ENCODE results near the gene TMPRSS2. TPM values are rescaled to one million over a fixed set of nuclear protein-coding genes. Genes with fewer than 3 reads are reported as not detected.

Gene TMPRSS2
- total RNA-seq, 1 donor, result not detected

- H3K4me3 ChIP-seq (ENCODE audit: low read length), result no peak overlapping the region
- H3K27me3 ChIP-seq (ENCODE audit: insufficient read depth, low read length), result no peaks in the 10 kb centered on the region
- no peaks in the 10 kb centered on the region for H3K4me1 ChIP-seq (ENCODE audit: insufficient read depth, low read length)
- H3K9me3 ChIP-seq (ENCODE audit: low read depth, low read length), result no peaks in the 10 kb centered on the region
Measured at GRCh38 chr21:41521489-41522027, 13.6 kb upstream of the TMPRSS2 start.

DNA sequence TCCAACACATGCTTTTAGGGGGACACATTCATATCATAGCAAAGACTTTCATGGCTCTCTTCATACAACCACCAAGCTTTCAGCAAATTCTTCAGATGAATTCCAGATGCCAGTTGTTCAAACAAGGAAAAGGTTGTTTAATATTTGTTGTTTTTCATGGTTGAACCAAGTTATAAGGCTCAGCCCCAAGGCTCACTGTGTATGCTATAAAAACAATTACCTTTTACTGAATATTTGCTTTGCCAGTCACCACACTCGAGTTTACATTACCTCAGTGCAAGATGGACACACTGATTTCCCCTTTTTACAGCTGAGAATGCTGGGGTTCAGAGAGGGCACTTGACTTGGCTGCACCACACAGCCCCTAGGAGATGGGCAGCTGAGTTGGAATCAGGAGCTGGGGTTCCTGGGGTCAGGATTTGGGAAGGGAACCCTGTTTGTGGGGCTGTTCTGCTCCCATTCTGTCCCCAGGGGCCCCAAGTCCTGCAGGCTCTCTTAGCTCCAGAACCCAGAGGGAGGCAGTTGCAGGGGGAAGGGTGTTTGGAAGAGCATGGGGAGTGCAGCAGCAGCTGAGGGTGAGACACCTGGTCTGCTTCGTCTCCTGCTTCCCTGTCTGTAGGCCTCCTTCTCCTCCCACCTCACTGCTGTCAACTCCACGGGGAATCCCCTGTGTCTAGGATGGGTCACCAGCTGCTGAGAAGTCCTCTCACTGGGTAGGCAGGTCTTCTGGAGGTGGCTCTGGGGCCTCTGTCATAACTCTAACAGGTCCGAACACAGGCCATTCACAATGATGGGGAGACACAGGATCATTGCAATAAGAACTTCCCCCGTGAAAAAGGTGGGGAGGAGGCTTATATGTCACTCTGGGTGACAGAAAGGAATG is 12.8 kb upstream of the TMPRSS2 start:
- Histone ChIP-seq H3K4me1 (ENCODE audit: insufficient read depth, low read length) (no peaks in the 10 kb centered on the region), H3K9me3 (ENCODE audit: low read depth, low read length) (no peaks in the 10 kb centered on the region), H3K27me3 (ENCODE audit: insufficient read depth, low read length) (no peaks in the 10 kb centered on the region), H3K4me3 (ENCODE audit: low read length) (no peak overlapping the region)

GRCh38 chr21:41519806-41520559 is 12.0 kb upstream of the TMPRSS2 start:
- Histone ChIP-seq H3K9me3 (ENCODE audit: low read depth, low read length) (no peaks in the 10 kb centered on the region), H3K4me1 (ENCODE audit: insufficient read depth, low read length) (no peaks in the 10 kb centered on the region), H3K27me3 (ENCODE audit: insufficient read depth, low read length) (no peaks in the 10 kb centered on the region), H3K4me3 (ENCODE audit: low read length) (no peak overlapping the region)

- H3K4me3 ChIP-seq (ENCODE audit: low read length), result no peak overlapping the region
- H3K27me3 ChIP-seq (ENCODE audit: insufficient read depth, low read length), result no peaks in the 10 kb centered on the region
- no peaks in the 10 kb centered on the region for H3K4me1 ChIP-seq (ENCODE audit: insufficient read depth, low read length)
- no peaks in the 10 kb centered on the region for H3K9me3 ChIP-seq (ENCODE audit: low read depth, low read length)
Measured at GRCh38 chr21:41518757-41519156, 10.8 kb upstream of the TMPRSS2 start.

- H3K9me3 ChIP-seq (ENCODE audit: low read depth, low read length), result no peaks in the 10 kb centered on the region
- H3K27me3 ChIP-seq (ENCODE audit: insufficient read depth, low read length), result peaks cover 28% of the 10 kb centered on the region
- no peaks in the 10 kb centered on the region for H3K4me1 ChIP-seq (ENCODE audit: insufficient read depth, low read length)
- no peak overlapping the region for H3K4me3 ChIP-seq (ENCODE audit: low read length)
Measured at GRCh38 chr21:41511858-41512257, 3.9 kb upstream of the TMPRSS2 start.

- Histone ChIP-seq H3K4me3 (ENCODE audit: low read length) (no peak overlapping the region), H3K4me1 (ENCODE audit: insufficient read depth, low read length) (no peaks in the 10 kb centered on the region), H3K9me3 (ENCODE audit: low read depth, low read length) (no peaks in the 10 kb centered on the region), H3K27me3 (ENCODE audit: insufficient read depth, low read length) (peaks cover 41% of the 10 kb centered on the region)
Measured at GRCh38 chr21:41510500-41510899, 2.5 kb upstream of the TMPRSS2 start.

- peaks cover 42% of the 10 kb centered on the region for H3K27me3 ChIP-seq (ENCODE audit: insufficient read depth, low read length)
- H3K4me1 ChIP-seq (ENCODE audit: insufficient read depth, low read length), result no peaks in the 10 kb centered on the region
Measured at GRCh38 chr21:41509733-41510132, 1.8 kb upstream of the TMPRSS2 start.

GRCh38 chr21:41509145-41509496 is 1.2 kb upstream of the TMPRSS2 start:
- H3K27me3 ChIP-seq (ENCODE audit: insufficient read depth, low read length), result peaks cover 42% of the 10 kb centered on the region
- no peaks in the 10 kb centered on the region for H3K4me1 ChIP-seq (ENCODE audit: insufficient read depth, low read length)
- no peaks in the 10 kb centered on the region for H3K9me3 ChIP-seq (ENCODE audit: low read depth, low read length)
- no peak overlapping the region for H3K4me3 ChIP-seq (ENCODE audit: low read length)

More at GRCh38 chr21:41509733-41510132, 1.8 kb upstream of the TMPRSS2 start:
- Histone ChIP-seq H3K9me3 (ENCODE audit: low read depth, low read length) (no peaks in the 10 kb centered on the region), H3K4me3 (ENCODE audit: low read length) (no peak overlapping the region)

DNA sequence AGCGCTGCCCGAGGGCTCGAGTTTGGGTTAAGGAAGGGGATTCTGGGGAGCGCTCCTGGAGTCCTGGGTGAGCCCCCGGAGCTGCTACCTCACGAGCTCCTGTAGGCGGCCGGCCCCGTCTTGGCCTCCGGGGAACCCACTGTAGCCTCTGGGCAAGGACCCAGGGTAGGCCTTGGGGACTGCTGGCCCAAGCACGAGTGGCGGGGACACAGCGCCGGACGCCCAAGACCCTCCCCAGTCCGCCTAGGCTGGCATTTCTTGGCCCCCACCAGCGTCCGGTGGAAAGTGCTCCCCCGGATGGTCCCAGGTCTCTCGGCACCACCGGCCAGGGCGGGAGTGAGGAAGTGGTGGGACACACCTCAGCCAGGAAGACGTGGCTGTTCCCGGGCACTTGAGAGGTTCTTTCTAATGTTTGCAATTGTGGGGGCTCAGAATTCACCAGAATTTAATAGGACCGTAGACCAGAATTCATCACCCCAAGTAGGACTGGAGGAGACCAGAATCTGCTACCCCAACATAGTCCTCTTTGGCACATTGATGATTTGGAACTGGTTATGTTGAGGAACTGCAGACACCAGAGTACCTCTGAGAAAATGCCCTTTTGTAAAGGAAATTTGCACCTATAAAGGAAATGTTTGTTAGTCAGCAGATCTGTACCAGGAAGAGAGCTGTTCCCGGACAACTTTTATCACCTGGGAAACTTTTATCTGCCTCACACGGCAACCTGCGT is 622 bp upstream of the TMPRSS2 start:
- Histone ChIP-seq H3K27me3 (ENCODE audit: insufficient read depth, low read length) (peaks cover 42% of the 10 kb centered on the region), H3K4me1 (ENCODE audit: insufficient read depth, low read length) (no peaks in the 10 kb centered on the region), H3K9me3 (ENCODE audit: low read depth, low read length) (no peaks in the 10 kb centered on the region), H3K4me3 (ENCODE audit: low read length) (no peak overlapping the region)

DNA sequence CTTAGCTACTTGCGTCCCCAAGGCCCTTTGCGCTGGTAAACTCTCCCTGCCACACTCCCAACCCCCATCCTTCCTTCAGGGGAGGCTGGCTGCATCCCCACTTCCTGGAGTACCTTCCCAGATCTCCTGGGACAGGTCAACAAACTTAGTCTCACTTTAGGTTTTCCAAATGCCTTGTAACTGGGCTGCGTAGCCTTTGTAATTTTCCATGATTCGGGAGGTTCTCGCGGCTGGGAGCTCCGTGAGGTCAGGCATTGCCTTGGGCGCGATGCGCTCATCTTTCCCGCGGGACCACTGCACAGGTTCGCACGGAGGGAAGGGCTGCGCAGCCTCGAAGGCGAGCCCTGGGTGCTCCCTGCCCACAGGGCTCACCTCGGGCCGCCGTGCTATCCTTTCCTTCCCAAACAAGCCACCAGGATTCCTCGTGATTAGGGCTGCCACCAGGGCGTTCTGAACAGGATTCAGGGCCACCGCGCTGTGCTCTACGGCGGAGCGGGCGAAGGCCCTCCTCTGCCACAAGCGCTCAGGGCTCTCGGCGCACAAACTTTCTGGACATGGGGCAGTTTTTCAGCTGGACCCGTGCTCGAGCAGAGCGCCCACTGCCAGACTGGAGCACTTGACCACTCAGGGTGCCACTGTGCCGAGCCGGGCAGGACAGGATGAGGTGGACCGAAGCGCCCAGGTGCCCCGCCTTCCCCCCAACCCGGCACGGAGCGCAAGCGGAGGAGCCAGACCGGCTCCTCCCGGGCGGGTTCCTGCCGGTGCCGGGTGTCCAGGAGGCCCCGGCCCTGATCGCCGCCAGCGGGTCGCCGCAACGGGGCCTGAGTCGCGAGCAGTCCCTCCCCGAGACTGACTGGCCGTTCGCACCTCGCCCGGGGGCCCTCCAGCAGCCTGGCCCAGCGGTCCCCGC is 1.1 kb downstream of the TMPRSS2 start:
- Histone ChIP-seq H3K27me3 (ENCODE audit: insufficient read depth, low read length) (peaks cover 42% of the 10 kb centered on the region), H3K9me3 (ENCODE audit: low read depth, low read length) (no peaks in the 10 kb centered on the region), H3K4me1 (ENCODE audit: insufficient read depth, low read length) (no peaks in the 10 kb centered on the region), H3K4me3 (ENCODE audit: low read length) (no peak overlapping the region)

DNA sequence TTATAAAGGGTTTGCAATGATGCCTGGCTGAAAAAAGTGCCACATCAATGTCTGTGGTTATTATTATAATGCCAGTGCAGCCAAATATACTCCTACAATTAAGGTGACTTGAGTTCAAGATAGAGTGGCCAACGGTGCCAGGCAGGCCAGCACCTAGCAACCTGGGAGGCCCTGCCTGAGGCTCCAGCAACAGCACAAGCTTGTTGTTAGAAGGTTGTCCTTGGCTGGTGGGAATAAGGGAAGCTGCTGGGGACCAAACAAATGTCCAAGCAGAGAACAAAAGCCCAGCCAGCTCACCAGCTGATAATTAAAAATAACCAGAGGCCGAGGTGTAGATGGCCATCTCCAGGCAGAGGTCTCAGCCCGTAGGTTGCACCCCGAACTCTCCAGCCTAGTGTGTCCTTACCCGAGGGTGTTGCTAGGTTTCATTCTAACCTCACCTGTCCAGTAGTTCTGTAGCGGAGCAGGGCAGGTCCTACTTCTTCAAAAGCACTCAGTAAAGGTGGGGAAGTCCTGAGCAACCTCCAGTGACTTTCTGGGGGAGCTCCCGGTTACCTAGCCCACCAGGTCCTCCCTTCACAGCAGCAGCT is 1.9 kb downstream of the TMPRSS2 start:
- H3K27me3 ChIP-seq (ENCODE audit: insufficient read depth, low read length), result peaks cover 42% of the 10 kb centered on the region

GRCh38 chr21:41504030-41504429 is 3.9 kb downstream of the TMPRSS2 start:
- peaks cover 27% of the 10 kb centered on the region for H3K27me3 ChIP-seq (ENCODE audit: insufficient read depth, low read length)
- no peaks in the 10 kb centered on the region for H3K9me3 ChIP-seq (ENCODE audit: low read depth, low read length)
- no peaks in the 10 kb centered on the region for H3K4me1 ChIP-seq (ENCODE audit: insufficient read depth, low read length)
- H3K4me3 ChIP-seq (ENCODE audit: low read length), result no peak overlapping the region

More for the DNA sequence above, 1.9 kb downstream of the TMPRSS2 start:
- no peaks in the 10 kb centered on the region for H3K9me3 ChIP-seq (ENCODE audit: low read depth, low read length)
- no peak overlapping the region for H3K4me3 ChIP-seq (ENCODE audit: low read length)
- H3K4me1 ChIP-seq (ENCODE audit: insufficient read depth, low read length), result no peaks in the 10 kb centered on the region

DNA sequence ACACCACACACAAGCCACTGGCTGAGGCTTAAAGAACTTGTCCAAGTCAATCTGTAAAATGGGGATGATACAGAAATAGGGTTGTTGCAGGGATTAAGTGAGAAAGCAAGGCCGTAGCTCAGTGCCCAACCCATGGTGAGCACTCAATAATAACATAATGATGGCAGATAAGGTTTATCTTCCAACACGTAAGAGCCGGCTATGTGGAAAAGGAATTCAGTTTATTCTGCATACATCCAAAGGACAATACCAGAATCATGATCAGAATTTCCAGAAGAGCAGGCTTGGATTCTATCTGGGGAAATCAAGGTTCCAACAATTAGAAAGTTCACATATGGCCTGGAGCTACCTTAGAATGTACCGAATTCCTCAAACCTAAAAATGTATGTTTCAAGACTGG is 4.6 kb downstream of the TMPRSS2 start:
- H3K9me3 ChIP-seq (ENCODE audit: low read depth, low read length), result no peaks in the 10 kb centered on the region
- no peaks in the 10 kb centered on the region for H3K4me1 ChIP-seq (ENCODE audit: insufficient read depth, low read length)
- no peak overlapping the region for H3K4me3 ChIP-seq (ENCODE audit: low read length)
- peaks cover 20% of the 10 kb centered on the region for H3K27me3 ChIP-seq (ENCODE audit: insufficient read depth, low read length)

DNA sequence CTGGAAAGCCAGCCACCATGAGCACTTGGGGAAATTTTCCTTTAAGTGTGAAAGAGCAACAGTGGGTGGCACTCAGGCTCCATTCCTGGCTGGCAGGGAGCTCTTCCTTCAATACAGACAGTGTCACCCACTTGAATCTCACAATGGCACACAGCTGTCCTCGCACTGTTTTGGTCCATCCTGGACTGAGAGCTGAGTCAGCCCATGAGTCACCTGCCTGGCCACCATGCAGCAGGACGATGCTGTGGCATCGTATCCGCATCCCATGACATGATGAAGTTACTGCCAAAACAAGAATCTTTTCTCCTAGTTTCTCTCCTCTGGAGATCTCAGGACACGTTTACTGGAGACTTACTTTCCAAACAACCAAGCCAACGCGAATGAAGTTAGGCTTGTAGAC is 6.0 kb downstream of the TMPRSS2 start:
- H3K4me3 ChIP-seq (ENCODE audit: low read length), result no peak overlapping the region
- no peaks in the 10 kb centered on the region for H3K4me1 ChIP-seq (ENCODE audit: insufficient read depth, low read length)
- peaks cover 14% of the 10 kb centered on the region for H3K27me3 ChIP-seq (ENCODE audit: insufficient read depth, low read length)
- H3K9me3 ChIP-seq (ENCODE audit: low read depth, low read length), result no peaks in the 10 kb centered on the region
